DMS53 treated with DMSO at 0.1 percent for 48 hours (cell line): Measurements from ENCODE around the gene NCOA5.
A peak's percentile ranks its signal among the peaks of the same experiment; 100 is the strongest.

Experiments
- DNase-seq: peaks from one replicate; lab custom pipeline; 2025; ENCODE audit not compliant: unreplicated experiment; lab: John Stamatoyannopoulos, UW

NCOA5 gene

GRCh38 chr20:46020555-46020954 is 69.2 kb downstream of the NCOA5 start:
- DNase-seq, result no peak

- no peak for DNase-seq
Measured at GRCh38 chr20:46018611-46019010, 71.2 kb downstream of the NCOA5 start.

- no peak for DNase-seq
Measured at GRCh38 chr20:46018112-46018511, 71.7 kb downstream of the NCOA5 start.

GRCh38 chr20:46017272-46017671 is 72.5 kb downstream of the NCOA5 start:
- no peak for DNase-seq

- no peak for DNase-seq
Measured at GRCh38 chr20:46014517-46015396, 75.0 kb downstream of the NCOA5 start.

- DNase-seq, result peak; percentile 68
Measured at GRCh38 chr20:46013829-46014516, 75.8 kb downstream of the NCOA5 start.

GRCh38 chr20:46013322-46013828 is 76.4 kb downstream of the NCOA5 start:
- DNase-seq, result no peak

- DNase-seq, result no peak
Measured at GRCh38 chr20:46012921-46013320, 76.8 kb downstream of the NCOA5 start.

- DNase-seq, result no peak
Measured at GRCh38 chr20:46011631-46012482, 77.9 kb downstream of the NCOA5 start.
